Caco-2 (cell line): Measurements from ENCODE around the gene NDUFC2. TPM values are rescaled to one million over a fixed set of nuclear protein-coding genes. Genes with fewer than 3 reads are reported as not detected.

Experiments used
- BruUV-seq: library from RNA; stranded (reverse); fragments of 400-500 nt; replicated peaks from 2 replicates; lab custom pipeline; 2021; lab: Mats Ljungman, UMichigan
- CTCF ChIA-PET: fragments of 300-600 bp; sonication (Branson Sonifier 250); formaldehyde crosslinking; loops from one replicate; lab custom pipeline; 2022; ENCODE audit warnings: antibody characterized with exemption; lab: Charles Lee
- POLR2A ChIA-PET: fragments of 300-600 bp; sonication (Branson Sonifier 250); formaldehyde crosslinking; loops from one replicate; lab custom pipeline; 2022; ENCODE audit warnings: antibody characterized with exemption; lab: Charles Lee
- DNase-seq, 2 experiments: peaks; one replicate each; pipeline versions ENCODE4 v3.0.0 to v3.0.0-alpha.2; 2020 to 2022
- H3K27me3 ChIP-seq: replicated peaks from 2 replicates; pipeline ENCODE4 v1.6.0; 2011; ENCODE audit warnings: low read length; ENCODE audit not compliant: control insufficient read depth, insufficient read depth
- H3K36me3 ChIP-seq: 2 replicates; pipeline ENCODE4 v1.5.1; 2011; ENCODE audit warnings: low read length; ENCODE audit not compliant: control insufficient read depth, insufficient read depth
- H3K4me1 ChIP-seq: fragments of 250-450 bp; sonication (Bioruptor Pico); 2 replicates; pipeline ENCODE4 v1.5.1; 2020; ENCODE audit warnings: mild to moderate bottlenecking
- H3K4me3 ChIP-seq: 2 replicates; pipeline ENCODE4 v1.5.1; 2011; ENCODE audit warnings: low read depth, mild to moderate bottlenecking, control low read depth, low read length
- H3K9me3 ChIP-seq: fragments of 250-450 bp; sonication (Bioruptor Pico); 2 replicates; pipeline ENCODE4 v1.5.1; 2020; ENCODE audit warnings: mild to moderate bottlenecking, moderate library complexity
- H3K27ac Mint-ChIP-seq: one replicate; pipeline ENCODE4 v1.8.0; 2022; ENCODE audit warnings: mixed read lengths; ENCODE audit not compliant: unreplicated experiment
- H3K27me3 Mint-ChIP-seq: one replicate; pipeline ENCODE4 v1.8.0; 2022; ENCODE audit warnings: mixed read lengths; ENCODE audit not compliant: insufficient read depth, unreplicated experiment
- H3K36me3 Mint-ChIP-seq: one replicate; pipeline ENCODE4 v1.8.0; 2022; ENCODE audit warnings: mild to moderate bottlenecking, mixed read lengths; ENCODE audit not compliant: insufficient read depth, unreplicated experiment
- H3K4me1 Mint-ChIP-seq: one replicate; pipeline ENCODE4 v1.8.0; 2022; ENCODE audit warnings: low read depth, mixed read lengths; ENCODE audit not compliant: unreplicated experiment
- H3K4me3 Mint-ChIP-seq: one replicate; pipeline ENCODE4 v1.8.0; 2022; ENCODE audit warnings: mild to moderate bottlenecking, moderate library complexity, mixed read lengths; ENCODE audit not compliant: unreplicated experiment
- H3K9me3 Mint-ChIP-seq: one replicate; pipeline ENCODE4 v1.8.0; 2022; ENCODE audit warnings: mixed read lengths; ENCODE audit not compliant: unreplicated experiment
- intact Hi-C: fragments of 100-400 bp; cut with micrococcal nuclease; formaldehyde crosslinking; loops from one replicate; pipeline ENCODE4 v1.10.0; 2022; ENCODE audit not compliant: unreplicated experiment
- total RNA-seq: library from RNA; stranded (reverse); gene quantifications from 2 replicates; pipeline ENCODE4 v1.2.3, GENCODE V29; 2022
- TF ChIP-seq, protein P1 (sequence below), 2 experiments: fragments of 200-600 bp in 1 of 2; IDR thresholded peaks; 1 replicate in 1 of 2; 2 replicates in 1 of 2; pipeline versions ENCODE4 v1.5.1 to v1.8.0; 2011 to 2022; ENCODE audit warnings: antibody characterized with exemption in 1 of 2, control low read depth in 1 of 2, inconsistent platforms in 1 of 2, low read depth in 1 of 2, low read length in 1 of 2, mild to moderate bottlenecking in 1 of 2, moderate library complexity in 1 of 2; ENCODE audit not compliant: insufficient read depth in 1 of 2, severe bottlenecking in 1 of 2, unreplicated experiment in 1 of 2

The NDUFC2 gene
- total RNA-seq, 1 experiment from 2014 or later: 732 TPM

DNA sequence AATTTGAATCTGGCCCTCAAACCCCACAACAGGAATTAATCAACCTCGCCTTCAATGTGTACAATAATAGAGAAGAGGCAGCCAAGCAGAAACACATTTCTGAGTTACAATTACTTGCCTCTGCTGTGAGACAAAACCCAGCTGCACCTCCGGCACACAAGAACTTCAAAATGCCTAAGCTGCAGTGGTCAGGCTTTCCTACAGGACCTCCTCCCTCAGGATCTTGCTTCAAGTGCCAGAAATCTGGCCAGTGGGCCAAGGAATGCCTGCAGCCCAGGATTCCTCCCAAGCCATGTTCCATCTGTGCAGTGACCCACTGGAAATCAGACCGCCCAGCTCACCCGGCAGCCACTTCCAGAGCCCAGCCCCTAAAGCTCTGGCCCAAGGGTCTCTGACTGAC is 3.4 kb upstream of the NDUFC2 start:
- Histone ChIP-seq H3K36me3 (no peaks in the 10 kb centered on the region), H3K4me3 (no peak overlapping the region), H3K4me1 (peaks cover 23% of the 10 kb centered on the region), H3K9me3 (peaks cover 9% of the 10 kb centered on the region), H3K27me3 (no peaks in the 10 kb centered on the region)
- POLR2A ChIA-PET: no interaction called here
- H3K27ac Mint-ChIP-seq: no peak overlapping the region
- no peak overlapping the region for H3K4me3 Mint-ChIP-seq
- H3K4me1 Mint-ChIP-seq: peaks cover 26% of the 10 kb centered on the region
- no TSS peak for BruUV-seq
- H3K36me3 Mint-ChIP-seq: peaks cover 6% of the 10 kb centered on the region
- H3K27me3 Mint-ChIP-seq: no peaks in the 10 kb centered on the region
- DNase-seq: no peak
- H3K9me3 Mint-ChIP-seq: peaks cover 21% of the 10 kb centered on the region
- intact Hi-C loops: no loop called here
- CTCF ChIA-PET: no interaction called here
- TF ChIP-seq, protein P1, sequence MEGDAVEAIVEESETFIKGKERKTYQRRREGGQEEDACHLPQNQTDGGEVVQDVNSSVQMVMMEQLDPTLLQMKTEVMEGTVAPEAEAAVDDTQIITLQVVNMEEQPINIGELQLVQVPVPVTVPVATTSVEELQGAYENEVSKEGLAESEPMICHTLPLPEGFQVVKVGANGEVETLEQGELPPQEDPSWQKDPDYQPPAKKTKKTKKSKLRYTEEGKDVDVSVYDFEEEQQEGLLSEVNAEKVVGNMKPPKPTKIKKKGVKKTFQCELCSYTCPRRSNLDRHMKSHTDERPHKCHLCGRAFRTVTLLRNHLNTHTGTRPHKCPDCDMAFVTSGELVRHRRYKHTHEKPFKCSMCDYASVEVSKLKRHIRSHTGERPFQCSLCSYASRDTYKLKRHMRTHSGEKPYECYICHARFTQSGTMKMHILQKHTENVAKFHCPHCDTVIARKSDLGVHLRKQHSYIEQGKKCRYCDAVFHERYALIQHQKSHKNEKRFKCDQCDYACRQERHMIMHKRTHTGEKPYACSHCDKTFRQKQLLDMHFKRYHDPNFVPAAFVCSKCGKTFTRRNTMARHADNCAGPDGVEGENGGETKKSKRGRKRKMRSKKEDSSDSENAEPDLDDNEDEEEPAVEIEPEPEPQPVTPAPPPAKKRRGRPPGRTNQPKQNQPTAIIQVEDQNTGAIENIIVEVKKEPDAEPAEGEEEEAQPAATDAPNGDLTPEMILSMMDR (IDR thresholded peaks at IDR 0.05; ENCODE audit: insufficient read depth in 1 of 2, low read depth in 1 of 2, low read length in 1 of 2, severe bottlenecking in 1 of 2, unreplicated experiment in 1 of 2): no peak

DNA sequence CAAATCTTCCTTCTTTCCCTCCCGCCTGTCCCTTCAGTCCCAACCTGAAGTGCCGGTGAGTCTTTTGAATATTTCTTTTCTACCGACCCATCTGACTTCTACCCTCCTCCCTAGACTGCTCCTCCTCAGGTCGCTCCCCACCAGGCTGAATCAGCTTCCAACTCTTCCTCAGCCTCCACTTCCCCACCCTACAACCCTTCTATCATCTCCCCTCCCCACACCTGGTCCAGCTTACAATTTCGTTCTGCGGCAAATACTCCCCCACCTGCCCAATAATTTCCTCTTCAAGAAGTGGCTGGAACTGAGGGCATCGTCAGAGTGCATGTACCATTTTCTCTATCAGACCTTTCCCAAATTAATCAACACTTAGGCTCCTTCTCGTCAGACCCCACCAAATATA is 2.5 kb upstream of the NDUFC2 start:
- H3K4me1 Mint-ChIP-seq: peaks cover 29% of the 10 kb centered on the region
- POLR2A ChIA-PET: no interaction called here
- Histone ChIP-seq H3K4me3 (no peak overlapping the region), H3K9me3 (peaks cover 4% of the 10 kb centered on the region; the same call in 1 of the 2 replicates), H3K27me3 (no peaks in the 10 kb centered on the region), H3K4me1 (peaks cover 31% of the 10 kb centered on the region), H3K36me3 (no peaks in the 10 kb centered on the region)
- CTCF ChIA-PET: no interaction called here
- DNase-seq: no peak
- peaks cover 20% of the 10 kb centered on the region for H3K9me3 Mint-ChIP-seq
- no peaks in the 10 kb centered on the region for H3K27me3 Mint-ChIP-seq
- peaks cover 11% of the 10 kb centered on the region for H3K36me3 Mint-ChIP-seq
- H3K4me3 Mint-ChIP-seq: peak overlapping the region; percentile 23
- intact Hi-C loops: no loop called here
- TF ChIP-seq, protein P1 (IDR thresholded peaks at IDR 0.05; ENCODE audit: insufficient read depth in 1 of 2, low read depth in 1 of 2, low read length in 1 of 2, severe bottlenecking in 1 of 2, unreplicated experiment in 1 of 2): no peak
- no TSS peak for BruUV-seq
- peak overlapping the region; percentile 66 for H3K27ac Mint-ChIP-seq

DNA sequence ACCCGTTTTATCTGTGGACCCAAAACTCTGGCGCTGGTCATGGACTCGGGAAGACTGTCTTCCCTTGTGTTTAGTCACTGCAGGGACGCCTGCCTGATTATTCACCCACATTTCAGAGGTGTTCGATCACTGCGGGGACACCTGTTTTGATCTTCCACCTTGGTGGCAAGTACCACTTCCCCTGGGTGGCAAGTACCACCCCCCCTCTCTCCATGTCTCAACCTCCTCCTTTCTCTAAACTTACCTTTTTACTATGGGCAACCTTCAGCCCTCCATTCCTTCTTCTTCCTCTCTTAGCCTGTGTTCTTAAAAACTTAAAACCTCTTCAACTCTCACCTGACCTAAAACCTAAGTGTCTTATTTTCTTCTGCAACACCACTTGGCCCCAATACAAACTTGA is 1.9 kb upstream of the NDUFC2 start:
- H3K4me1 ChIP-seq: peaks cover 31% of the 10 kb centered on the region
- no peak for DNase-seq
- ChIA-PET CTCF (no interaction called here), POLR2A (no interaction called here)
- BruUV-seq: no TSS peak
- Mint-ChIP-seq H3K36me3 (peaks cover 16% of the 10 kb centered on the region), H3K4me3 (peak overlapping the region; percentile 23), H3K9me3 (peaks cover 15% of the 10 kb centered on the region), H3K4me1 (peaks cover 29% of the 10 kb centered on the region), H3K27me3 (no peaks in the 10 kb centered on the region), H3K27ac (peak overlapping the region; percentile 66)
- no peaks in the 10 kb centered on the region for H3K9me3 ChIP-seq
- TF ChIP-seq, protein P1 (IDR thresholded peaks at IDR 0.05; ENCODE audit: insufficient read depth in 1 of 2, low read depth in 1 of 2, low read length in 1 of 2, severe bottlenecking in 1 of 2, unreplicated experiment in 1 of 2): no peak
- 0 out of 2 replicates have a peak, but pooled peaks cover 1% of the 10 kb centered on the region for H3K36me3 ChIP-seq
- H3K27me3 ChIP-seq: no peaks in the 10 kb centered on the region
- intact Hi-C loops: no loop called here
- no peak overlapping the region for H3K4me3 ChIP-seq
